Measurements from ENCODE around the gene MCCC1.

The MCCC1 gene

GRCh38 chr3:183073839-183074238 lies 25.5 kb downstream of the MCCC1 start:
- ChIA-PET CTCF (no interaction called here), POLR2A (no interaction called here)
- Histone ChIP-seq H3K9me3 (ENCODE audit: control insufficient read depth, insufficient read depth, low read depth, low read length) (no peaks in the 10 kb centered on the region), H3K4me3 (ENCODE audit: low read depth, low read length) (no peak overlapping the region), H3K36me3 (ENCODE audit: control insufficient read depth in 2 of 2, insufficient read depth in 1 of 2, low read length in 2 of 2) (peaks cover 0 to 15% of the 10 kb centered on the region in 2 experiments; a peak in 2 of 3 replicates), H3K27ac (ENCODE audit: extremely low read depth, low read depth, low read length) (no peak overlapping the region), H3K4me1 (ENCODE audit: control insufficient read depth, insufficient read depth, low read length) (no peaks in the 10 kb centered on the region)
- no peak for TF ChIP-seq ZFP37 (tag by site-specific recombination; IDR thresholded peaks at IDR 0.05)
- no peak for TF ChIP-seq ZNF488 (tag by site-specific recombination; IDR thresholded peaks at IDR 0.05)
- no peak for TF ChIP-seq ZNF426 (tag by site-specific recombination; IDR thresholded peaks at IDR 0.05)
- TF ChIP-seq SETDB1 (IDR thresholded peaks at IDR 0.05; ENCODE audit: insufficient read length, low read length) = no peak
- TF ChIP-seq ZBTB8A (tag by site-specific recombination; IDR thresholded peaks at IDR 0.05) = no peak
- TF ChIP-seq ZNF548 (tag by site-specific recombination; IDR thresholded peaks at IDR 0.05) = no peak
- TF ChIP-seq KLF10 (tag by site-specific recombination; IDR thresholded peaks at IDR 0.05) = no peak
- no peak for TF ChIP-seq KLF7 (tag by site-specific recombination; IDR thresholded peaks at IDR 0.05; ENCODE audit: borderline replicate concordance)
- no peak for TF ChIP-seq ZNF223 (tag by site-specific recombination; IDR thresholded peaks at IDR 0.05)
- no peak for TF ChIP-seq ZNF791 (tag by site-specific recombination; IDR thresholded peaks at IDR 0.05)
- TF ChIP-seq ZNF692 (tag by site-specific recombination; IDR thresholded peaks at IDR 0.05) = no peak
- TF ChIP-seq ZNF473 (tag by site-specific recombination; IDR thresholded peaks at IDR 0.05) = no peak
- no peak for TF ChIP-seq ZBTB17 (tag by site-specific recombination; IDR thresholded peaks at IDR 0.05)
- TF ChIP-seq ZEB2 (tag by site-specific recombination; IDR thresholded peaks at IDR 0.05) = no peak
- no peak for TF ChIP-seq ZNF585B (tag by site-specific recombination; IDR thresholded peaks at IDR 0.05)
- no peak for TF ChIP-seq ZNF324 (tag by site-specific recombination; IDR thresholded peaks at IDR 0.05)

GRCh38 chr3:183070892-183071291 lies 28.4 kb downstream of the MCCC1 start:
- no peak overlapping the region for H3K4me3 ChIP-seq (ENCODE audit: low read depth, low read length)
- peaks cover 0 to 27% of the 10 kb centered on the region in 2 experiments; a peak in 2 of 3 replicates for H3K36me3 ChIP-seq (ENCODE audit: control insufficient read depth in 2 of 2, insufficient read depth in 1 of 2, low read length in 2 of 2)
- no peak overlapping the region for H3K27ac ChIP-seq (ENCODE audit: extremely low read depth, low read depth, low read length)
- H3K9me3 ChIP-seq (ENCODE audit: control insufficient read depth, insufficient read depth, low read depth, low read length) = no peaks in the 10 kb centered on the region
- ChIA-PET CTCF (interaction anchor here (0.6 to 0.7 kb wide), 3 partner anchors 22 to 243 kb away, joined by 3 to 5 read pairs (median 3); no protein-coding TSS in a partner anchor), POLR2A (no interaction called here)
- no peaks in the 10 kb centered on the region for H3K4me1 ChIP-seq (ENCODE audit: control insufficient read depth, insufficient read depth, low read length)
- no peak for TF ChIP-seq RBAK (tag by site-specific recombination; IDR thresholded peaks at IDR 0.05)
- TF ChIP-seq ZNF76 (tag by site-specific recombination; IDR thresholded peaks at IDR 0.05; ENCODE audit: borderline replicate concordance, low read depth) = no peak
- TF ChIP-seq ZNF24 (tag by site-specific recombination; IDR thresholded peaks at IDR 0.05) = no peak
- TF ChIP-seq REST (tag by site-specific recombination; IDR thresholded peaks at IDR 0.05) = no peak
- no peak for TF ChIP-seq ZNF341 (tag by site-specific recombination; IDR thresholded peaks at IDR 0.05; ENCODE audit: low read depth)
- TF ChIP-seq TSHZ1 (tag by site-specific recombination; IDR thresholded peaks at IDR 0.05; ENCODE audit: borderline replicate concordance) = no peak
- no peak for TF ChIP-seq ZFP37 (tag by site-specific recombination; IDR thresholded peaks at IDR 0.05)
- TF ChIP-seq ZBTB6 (tag by site-specific recombination; IDR thresholded peaks at IDR 0.05) = no peak
- TF ChIP-seq BCL11B (tag by site-specific recombination; IDR thresholded peaks at IDR 0.05; ENCODE audit: low read depth) = no peak
